ENCODE measurements around the gene PTRHD1.
A peak's percentile ranks its signal among the peaks of the same experiment; 100 is the strongest.

Gene PTRHD1, protein sequence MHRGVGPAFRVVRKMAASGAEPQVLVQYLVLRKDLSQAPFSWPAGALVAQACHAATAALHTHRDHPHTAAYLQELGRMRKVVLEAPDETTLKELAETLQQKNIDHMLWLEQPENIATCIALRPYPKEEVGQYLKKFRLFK

DNA sequence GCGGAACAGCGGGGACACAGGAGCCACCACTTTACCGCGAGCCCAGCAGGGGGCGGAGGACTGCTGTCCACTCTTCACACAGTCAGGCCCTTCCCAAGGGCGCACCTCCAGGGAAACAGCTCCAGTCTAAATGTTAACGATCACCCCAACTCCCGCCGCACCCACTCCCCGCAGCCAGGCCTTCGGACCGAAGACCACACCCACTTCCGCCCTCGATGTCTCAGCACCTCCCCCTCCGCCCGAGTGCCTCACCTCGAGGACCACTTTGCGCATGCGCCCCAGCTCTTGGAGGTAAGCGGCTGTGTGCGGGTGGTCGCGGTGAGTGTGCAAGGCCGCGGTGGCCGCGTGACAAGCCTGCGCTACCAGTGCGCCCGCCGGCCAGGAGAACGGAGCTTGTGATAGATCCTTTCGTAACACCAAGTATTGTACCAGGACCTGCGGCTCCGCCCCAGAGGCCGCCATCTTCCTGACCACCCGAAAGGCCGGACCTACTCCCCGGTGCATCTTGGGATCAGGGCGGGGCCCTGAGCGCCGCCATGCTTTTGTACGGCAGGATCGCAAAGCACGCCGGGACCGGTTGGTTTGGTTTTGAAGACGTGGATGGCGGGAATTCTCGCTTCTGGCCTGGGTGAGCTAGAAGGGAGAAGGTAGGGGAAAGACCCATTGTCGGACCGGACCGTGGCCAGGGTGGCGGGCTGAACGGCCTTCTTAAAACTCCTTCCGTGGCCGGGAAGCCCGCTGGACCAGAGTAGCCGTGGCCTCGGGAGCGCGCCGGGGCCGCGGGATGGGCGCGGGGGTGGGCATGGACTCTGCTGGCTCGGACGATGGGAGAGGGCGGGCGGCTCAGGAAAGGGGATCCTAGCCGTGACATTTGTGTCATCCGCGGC is at the start of gene PTRHD1, which contains the start of gene CENPO:
Gene PTRHD1, minus strand, starts transcription at position 518 of the 887 bp plus-strand sequence. Its CDS starts 14 bp downstream, at position 504.
Gene CENPO, plus strand, starts transcription at position 552 of the 887 bp plus-strand sequence. CDS start 495 bp downstream, outside the sequence.
- FAIRE-seq: peak; percentile 53
- DNase-seq (ENCODE audit: low spot score): peak; percentile 93

GRCh38 chr2:24842081-24843050 is 49.2 kb upstream of the PTRHD1 start:
- FAIRE-seq: no peak
- DNase-seq (ENCODE audit: low spot score): no peak

- DNase-seq (ENCODE audit: low spot score) (no peak), FAIRE-seq (no peak)
Observed at GRCh38 chr2:24840962-24841945, 48.1 kb upstream of the PTRHD1 start.

DNA sequence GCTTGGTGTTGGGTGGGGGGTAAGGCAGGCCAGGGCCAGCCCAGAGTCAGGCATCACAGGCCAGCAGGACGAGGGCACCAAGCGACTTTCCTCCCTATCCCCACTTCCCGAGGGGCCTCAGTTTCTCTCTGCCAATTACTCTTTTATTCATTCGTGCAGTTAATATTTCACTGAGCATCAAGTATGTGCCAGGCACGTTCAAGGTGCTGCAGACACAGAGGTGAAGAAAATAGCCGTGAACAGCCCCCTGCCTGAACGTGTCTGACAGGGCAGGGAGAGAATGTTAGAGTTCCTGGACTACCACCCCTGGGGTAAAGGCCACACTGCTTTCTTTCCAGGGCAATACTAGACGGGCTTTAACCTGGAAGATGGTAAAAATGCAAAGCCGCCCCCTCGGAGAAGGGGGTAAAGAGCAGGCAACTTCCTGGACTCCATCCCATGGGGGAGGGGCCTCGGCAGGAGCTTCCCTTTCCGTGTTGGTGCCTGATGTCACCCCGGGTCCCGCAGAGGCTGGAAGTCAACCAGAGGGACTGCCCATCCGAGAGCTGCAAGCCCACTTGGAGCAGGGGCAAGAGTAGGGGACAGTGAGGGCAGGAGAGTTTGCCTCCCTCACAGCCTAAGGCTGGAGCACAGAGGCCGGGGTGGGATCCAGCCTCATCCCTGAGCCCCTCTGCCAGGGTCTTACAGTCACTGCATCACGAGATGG is 47.1 kb upstream of the PTRHD1 start:
- DNase-seq (ENCODE audit: low spot score) (no peak), FAIRE-seq (no peak)

DNA sequence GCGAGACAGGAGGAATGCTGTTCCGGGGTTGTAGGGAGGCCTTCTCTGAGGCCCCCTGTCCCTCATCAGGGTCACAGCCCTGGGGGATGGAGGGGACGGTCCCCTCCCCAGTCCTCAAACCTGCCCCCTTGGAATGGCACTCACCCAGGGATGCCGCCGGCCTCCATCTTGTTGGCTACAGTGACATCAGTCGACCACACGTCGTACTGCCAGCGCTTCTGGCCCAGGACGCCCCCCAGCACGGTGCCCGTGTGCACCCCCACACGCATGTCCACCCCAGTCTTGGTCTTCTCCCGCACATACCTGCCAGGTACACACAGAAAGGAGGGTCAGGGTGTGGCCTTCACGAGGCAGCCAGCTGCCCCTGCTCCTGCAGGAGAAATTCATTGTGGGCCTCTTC is 46.5 kb upstream of the PTRHD1 start:
- no peak for DNase-seq (ENCODE audit: low spot score)

GRCh38 chr2:24838541-24838940 is 45.4 kb upstream of the PTRHD1 start:
- no peak for DNase-seq (ENCODE audit: low spot score)
- FAIRE-seq: no peak

More for the DNA sequence above, 46.5 kb upstream of the PTRHD1 start:
- no peak for FAIRE-seq

- DNase-seq (ENCODE audit: low spot score) (no peak), FAIRE-seq (no peak)
Observed at GRCh38 chr2:24837996-24838513, 44.9 kb upstream of the PTRHD1 start.

DNA sequence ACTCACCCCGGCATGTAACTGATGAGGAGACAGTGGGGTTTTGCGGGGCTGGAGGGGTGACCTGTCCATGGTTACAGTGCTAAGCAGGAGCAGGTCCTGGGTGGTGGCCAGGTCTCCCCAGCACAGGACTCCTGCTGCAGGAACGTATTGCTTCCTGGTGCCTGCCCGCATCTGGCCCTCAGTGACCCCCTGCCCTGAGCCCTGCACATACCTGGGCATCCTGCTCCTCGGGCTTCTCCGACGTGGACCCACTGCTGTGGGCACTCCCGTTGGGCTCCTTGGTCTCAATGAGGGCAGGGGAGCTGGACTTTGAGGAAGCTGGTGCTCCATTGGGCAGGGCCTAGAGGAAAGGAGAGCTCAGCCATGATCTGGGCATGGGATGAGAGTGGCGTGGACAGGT is 43.5 kb upstream of the PTRHD1 start:
- FAIRE-seq (no peak), DNase-seq (ENCODE audit: low spot score) (no peak)

- no peak for DNase-seq (ENCODE audit: low spot score)
- no peak for FAIRE-seq
Observed at GRCh38 chr2:24836206-24836605, 43.0 kb upstream of the PTRHD1 start.

DNA sequence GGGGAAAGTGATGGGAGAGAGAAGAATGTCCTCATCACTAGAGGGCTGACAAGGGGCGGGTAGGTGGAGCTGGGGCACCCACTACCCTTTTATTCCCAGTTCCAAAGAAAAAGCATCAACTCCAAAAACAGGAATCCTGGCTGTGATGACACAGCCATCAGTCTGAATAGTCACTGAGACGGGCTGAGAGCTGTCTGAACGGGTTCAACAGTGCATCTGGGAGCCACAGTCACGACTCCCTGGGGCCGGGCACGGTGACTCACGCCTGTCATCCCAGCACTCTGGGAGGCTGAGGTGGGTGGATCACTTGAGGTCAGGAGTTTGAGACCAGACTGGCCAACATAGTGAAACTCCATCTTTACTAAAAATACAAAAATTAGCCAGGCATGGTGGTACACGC is 42.2 kb upstream of the PTRHD1 start:
- FAIRE-seq (peak; percentile 76), DNase-seq (ENCODE audit: low spot score) (peak; percentile 71)

GRCh38 chr2:24834733-24835395 is 41.7 kb upstream of the PTRHD1 start:
- FAIRE-seq (no peak), DNase-seq (ENCODE audit: low spot score) (no peak)

DNA sequence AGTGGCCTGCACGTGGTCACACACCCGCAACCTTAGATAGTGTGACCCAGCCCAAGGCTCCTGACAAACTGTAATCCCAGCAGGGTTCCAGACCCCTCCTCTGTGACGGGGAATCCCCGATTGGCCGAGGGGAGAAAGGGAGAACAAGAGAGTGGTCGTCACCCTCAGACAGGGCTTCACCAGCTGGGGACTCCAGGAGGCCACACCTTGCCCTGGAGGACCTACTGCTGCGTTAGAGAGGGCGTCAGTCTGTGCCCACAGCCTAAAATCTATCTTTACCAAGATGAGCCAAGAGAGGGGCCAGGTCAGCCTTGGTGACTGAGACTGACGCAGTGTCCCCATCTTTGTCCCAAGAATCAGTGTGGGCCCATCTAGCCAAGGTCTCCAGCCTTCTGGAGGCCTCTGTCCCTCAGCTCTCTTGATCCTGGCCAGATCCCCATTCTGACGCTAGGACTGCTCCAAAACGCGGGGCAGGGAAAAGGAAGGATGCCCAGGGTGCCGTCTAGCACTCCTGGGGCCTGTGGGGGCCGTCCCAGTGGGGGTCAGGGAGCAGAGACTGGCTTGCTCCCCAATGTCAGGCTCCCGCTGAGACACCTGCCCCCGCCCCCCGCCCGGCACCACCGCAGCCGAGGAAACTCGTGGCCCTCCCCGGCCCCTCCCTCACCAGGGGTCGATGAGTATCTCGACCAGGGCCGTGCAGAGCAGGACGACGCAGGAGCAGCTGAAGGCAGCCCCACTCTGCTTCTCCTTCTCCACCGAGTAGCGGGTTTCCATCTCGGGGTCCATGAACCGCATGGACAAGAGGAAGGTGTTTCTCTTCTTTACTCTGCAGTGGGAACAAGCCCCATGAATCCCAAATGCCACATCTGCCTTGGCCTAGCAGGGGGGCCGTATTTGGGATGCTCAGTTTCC is 40.9 kb upstream of the PTRHD1 start:
- no peak for DNase-seq (ENCODE audit: low spot score)
- no peak for FAIRE-seq

DNA sequence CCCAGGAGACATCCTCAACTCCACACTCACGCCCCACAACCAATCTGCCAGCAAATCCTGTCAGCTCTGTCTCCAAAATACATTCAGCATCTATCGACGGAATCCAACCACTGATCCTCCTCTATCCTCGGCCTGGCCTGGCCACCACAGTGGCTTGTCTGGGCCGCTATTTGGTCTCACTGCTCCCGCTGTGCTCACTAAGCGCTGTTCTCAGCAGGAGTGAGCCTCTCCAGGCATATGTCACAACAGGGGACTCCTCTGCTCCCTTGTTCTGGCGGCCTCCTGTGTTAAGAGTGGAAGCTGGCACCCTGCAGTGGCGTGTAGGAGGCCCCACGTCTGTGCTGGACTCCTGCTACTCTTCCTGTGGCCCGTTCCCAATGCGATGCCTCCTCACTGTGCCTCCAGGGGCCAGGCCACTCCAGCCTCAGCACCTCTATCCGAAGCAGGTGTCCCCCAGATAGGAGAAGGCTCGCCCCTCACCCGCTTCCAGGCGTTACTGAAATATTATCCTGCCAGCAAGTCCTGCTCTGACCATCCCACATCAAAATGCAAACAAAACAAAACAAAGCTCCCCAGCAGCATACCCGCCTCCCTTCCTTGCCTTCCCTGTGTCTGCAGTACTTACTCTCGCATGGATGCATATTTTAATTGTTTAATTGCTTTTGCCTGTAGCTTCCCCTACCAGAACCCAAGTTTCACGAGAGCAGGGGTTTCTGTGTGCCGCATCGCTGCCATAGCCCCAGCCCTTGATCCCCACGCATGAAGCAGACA is 39.9 kb upstream of the PTRHD1 start:
- FAIRE-seq: no peak
- no peak for DNase-seq (ENCODE audit: low spot score)

- FAIRE-seq: no peak
Observed at GRCh38 chr2:24832521-24832920, 39.3 kb upstream of the PTRHD1 start.

GRCh38 chr2:24832073-24832461 is 38.9 kb upstream of the PTRHD1 start:
- no peak for FAIRE-seq
- no peak for DNase-seq (ENCODE audit: low spot score)

More at GRCh38 chr2:24832521-24832920, 39.3 kb upstream of the PTRHD1 start:
- DNase-seq (ENCODE audit: low spot score): no peak

GRCh38 chr2:24831221-24832072 is 38.3 kb upstream of the PTRHD1 start:
- DNase-seq (ENCODE audit: low spot score): no peak
- no peak for FAIRE-seq

Measured in RCC 7860 (cell line).